Karpas-422 (cell line): ENCODE measurements around the gene CLEC2B. TPM values are rescaled to one million over a fixed set of nuclear protein-coding genes. Genes with fewer than 3 reads are reported as not detected.

ENCODE experiments used
- DNase-seq: peaks from one replicate; pipeline ENCODE4 v3.0.0-alpha.2; 2015
- H2AFZ ChIP-seq: fragments of 200-600 bp; sonication (generic); 2 replicates; pipeline ENCODE4 v1.6.1; 2014; ENCODE audit warnings: antibody characterized with exemption, low read length, mixed read lengths
- H3K27ac ChIP-seq: fragments of 200-600 bp; sonication (generic); 2 replicates; pipeline ENCODE4 v1.5.1; 2014; ENCODE audit warnings: mild to moderate bottlenecking, low read length, moderate library complexity
- H3K27me3 ChIP-seq: fragments of 200-600 bp; sonication (generic); 2 replicates; pipeline ENCODE4 v1.6.1; 2014; ENCODE audit warnings: low read length, mixed read lengths
- H3K36me3 ChIP-seq: fragments of 200-600 bp; sonication (generic); 2 replicates; pipeline ENCODE4 v1.6.1; 2014; ENCODE audit warnings: low read length, mixed read lengths; ENCODE audit not compliant: insufficient read depth
- H3K4me1 ChIP-seq: fragments of 200-600 bp; sonication (generic); 2 replicates; pipeline ENCODE4 v1.6.1; 2014; ENCODE audit warnings: mild to moderate bottlenecking, low read length, mixed read lengths
- H3K4me2 ChIP-seq: fragments of 200-600 bp; sonication (generic); 2 replicates; pipeline ENCODE4 v1.6.1; 2014; ENCODE audit warnings: low read length, low read depth, mild to moderate bottlenecking; ENCODE audit not compliant: poor library complexity, severe bottlenecking
- H3K4me3 ChIP-seq: fragments of 200-600 bp; sonication (generic); 2 replicates; pipeline ENCODE4 v1.5.1; 2014; ENCODE audit warnings: mild to moderate bottlenecking, antibody characterized with exemption, low read length, mixed read lengths
- H3K79me2 ChIP-seq: fragments of 200-600 bp; sonication (generic); 2 replicates; pipeline ENCODE4 v1.6.1; 2014; ENCODE audit warnings: mild to moderate bottlenecking, low read length, mixed read lengths
- H3K9ac ChIP-seq: fragments of 200-600 bp; sonication (generic); 2 replicates; pipeline ENCODE4 v1.6.0; 2014; ENCODE audit warnings: low read length
- H3K9me2 ChIP-seq: fragments of 200-600 bp; sonication (generic), shearing (Covaris generic); replicated peaks from 2 replicates; pipeline ENCODE4 v1.6.0; 2014; ENCODE audit warnings: mild to moderate bottlenecking, low read length, moderate library complexity; ENCODE audit not compliant: insufficient read depth
- H3K9me3 ChIP-seq: fragments of 300-700, 200-600 bp; sonication (generic); 2 replicates; pipeline ENCODE4 v1.6.1; 2014; ENCODE audit warnings: low read length, mixed read lengths
- H4K20me1 ChIP-seq: fragments of 200-600 bp; sonication (generic); 2 replicates; pipeline ENCODE4 v1.6.1; 2014; ENCODE audit warnings: mild to moderate bottlenecking, antibody characterized with exemption, low read length, low read depth; ENCODE audit not compliant: insufficient read depth
- total RNA-seq: library from RNA; depleted of rRNA; stranded (reverse); fragments of >200 nt; shearing (Covaris generic); gene quantifications from 2 replicates; pipeline ENCODE4 v1.2.3, GENCODE V29; 2014; ENCODE audit warnings: low replicate concordance

CLEC2B gene
- total RNA-seq, 1 experiment from 2014 or later: not detected

DNA sequence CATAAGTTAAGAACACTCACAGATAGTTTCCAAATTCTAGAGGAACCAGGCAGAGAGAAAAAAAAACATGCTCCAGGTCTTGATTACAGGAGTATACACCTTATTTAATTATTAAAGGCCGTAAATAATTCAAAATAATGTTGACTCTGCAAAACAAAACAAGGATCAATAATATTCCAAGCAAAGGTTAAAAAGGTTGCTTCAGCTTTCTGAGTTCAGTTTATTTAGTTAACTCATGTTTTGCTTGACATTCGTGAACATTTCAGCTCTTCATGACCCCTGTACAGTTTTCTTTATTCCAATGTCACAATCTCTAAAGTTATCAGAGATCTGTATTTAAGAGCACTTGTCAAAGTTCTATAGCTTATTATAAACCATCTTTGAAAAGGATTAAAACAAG, 31.8 kb upstream of the CLEC2B start:
- no peak overlapping the region for H3K27ac ChIP-seq
- H3K4me1 ChIP-seq: no peaks in the 10 kb centered on the region
- no peak overlapping the region for H3K4me2 ChIP-seq
- H3K9ac ChIP-seq: no peak overlapping the region
- H3K27me3 ChIP-seq: no peaks in the 10 kb centered on the region
- H3K9me2 ChIP-seq: no peaks in the 10 kb centered on the region
- no peaks in the 10 kb centered on the region for H4K20me1 ChIP-seq
- no peaks in the 10 kb centered on the region for H3K9me3 ChIP-seq
- H3K36me3 ChIP-seq: no peaks in the 10 kb centered on the region
- DNase-seq: no peak
- H3K79me2 ChIP-seq: no peaks in the 10 kb centered on the region
- H3K4me3 ChIP-seq: no peak overlapping the region
- H2AFZ ChIP-seq: no peak overlapping the region

DNA sequence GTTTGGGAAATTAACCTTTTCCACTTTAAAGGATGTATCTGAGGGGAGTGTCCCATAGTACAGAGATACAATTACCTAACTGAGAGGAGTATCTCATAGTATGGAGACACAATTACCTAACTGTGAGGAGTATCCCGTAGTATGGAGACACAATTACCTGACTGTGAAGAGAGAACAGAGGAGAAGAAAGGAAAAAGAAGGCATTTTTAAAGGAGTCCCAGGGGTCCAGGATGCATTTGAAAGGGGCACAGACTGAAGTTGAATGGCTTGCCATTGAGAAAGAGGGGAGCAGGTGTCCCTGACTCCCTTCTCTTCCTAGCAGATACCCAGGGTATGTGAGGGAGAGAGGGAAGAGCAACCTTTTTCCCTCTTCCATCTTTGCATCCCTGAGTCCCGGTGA, 30.1 kb upstream of the CLEC2B start:
- Histone ChIP-seq H3K9ac (no peak overlapping the region), H3K4me3 (no peak overlapping the region), H4K20me1 (no peaks in the 10 kb centered on the region), H3K9me3 (no peaks in the 10 kb centered on the region), H3K9me2 (no peaks in the 10 kb centered on the region), H3K4me1 (no peaks in the 10 kb centered on the region), H2AFZ (no peak overlapping the region), H3K36me3 (no peaks in the 10 kb centered on the region), H3K27me3 (no peaks in the 10 kb centered on the region), H3K27ac (no peak overlapping the region), H3K4me2 (no peak overlapping the region), H3K79me2 (no peaks in the 10 kb centered on the region)
- DNase-seq: no peak

DNA sequence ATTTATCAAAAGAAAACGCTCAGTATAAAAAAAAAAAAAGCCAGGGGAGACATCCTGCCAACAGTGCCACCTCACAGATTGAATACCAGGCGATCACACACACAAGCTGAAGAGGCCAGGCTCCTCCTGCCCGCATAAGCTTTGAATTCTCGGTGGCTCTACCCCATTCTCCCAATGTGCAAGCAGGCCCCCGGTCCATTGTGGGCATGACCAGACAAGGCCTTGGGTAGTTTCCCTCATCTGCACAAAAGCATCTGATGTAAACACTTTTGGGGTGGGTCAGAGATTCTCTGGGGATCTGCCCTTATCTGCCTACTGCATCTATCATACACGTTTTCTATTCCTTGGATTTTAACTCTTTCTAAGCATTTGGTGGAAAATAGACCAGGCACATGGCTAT, 28.4 kb upstream of the CLEC2B start:
- no peak overlapping the region for H3K4me2 ChIP-seq
- no peak for DNase-seq
- no peak overlapping the region for H2AFZ ChIP-seq
- H3K27me3 ChIP-seq: no peaks in the 10 kb centered on the region
- H3K9me3 ChIP-seq: no peaks in the 10 kb centered on the region
- no peak overlapping the region for H3K9ac ChIP-seq
- H3K36me3 ChIP-seq: no peaks in the 10 kb centered on the region
- no peaks in the 10 kb centered on the region for H4K20me1 ChIP-seq
- H3K4me3 ChIP-seq: no peak overlapping the region
- H3K79me2 ChIP-seq: no peaks in the 10 kb centered on the region
- H3K4me1 ChIP-seq: no peaks in the 10 kb centered on the region
- no peak overlapping the region for H3K27ac ChIP-seq
- H3K9me2 ChIP-seq: no peaks in the 10 kb centered on the region

GRCh38 chr12:9895215-9895971, 26.2 kb upstream of the CLEC2B start:
- H3K4me3 ChIP-seq: no peak overlapping the region
- H3K27ac ChIP-seq: no peak overlapping the region
- H2AFZ ChIP-seq: no peak overlapping the region
- no peak for DNase-seq
- H3K4me2 ChIP-seq: no peak overlapping the region
- no peaks in the 10 kb centered on the region for H3K9me3 ChIP-seq
- no peaks in the 10 kb centered on the region for H3K4me1 ChIP-seq
- H3K36me3 ChIP-seq: no peaks in the 10 kb centered on the region
- no peaks in the 10 kb centered on the region for H3K79me2 ChIP-seq
- no peaks in the 10 kb centered on the region for H4K20me1 ChIP-seq
- no peaks in the 10 kb centered on the region for H3K9me2 ChIP-seq
- H3K27me3 ChIP-seq: no peaks in the 10 kb centered on the region
- H3K9ac ChIP-seq: no peak overlapping the region

DNA sequence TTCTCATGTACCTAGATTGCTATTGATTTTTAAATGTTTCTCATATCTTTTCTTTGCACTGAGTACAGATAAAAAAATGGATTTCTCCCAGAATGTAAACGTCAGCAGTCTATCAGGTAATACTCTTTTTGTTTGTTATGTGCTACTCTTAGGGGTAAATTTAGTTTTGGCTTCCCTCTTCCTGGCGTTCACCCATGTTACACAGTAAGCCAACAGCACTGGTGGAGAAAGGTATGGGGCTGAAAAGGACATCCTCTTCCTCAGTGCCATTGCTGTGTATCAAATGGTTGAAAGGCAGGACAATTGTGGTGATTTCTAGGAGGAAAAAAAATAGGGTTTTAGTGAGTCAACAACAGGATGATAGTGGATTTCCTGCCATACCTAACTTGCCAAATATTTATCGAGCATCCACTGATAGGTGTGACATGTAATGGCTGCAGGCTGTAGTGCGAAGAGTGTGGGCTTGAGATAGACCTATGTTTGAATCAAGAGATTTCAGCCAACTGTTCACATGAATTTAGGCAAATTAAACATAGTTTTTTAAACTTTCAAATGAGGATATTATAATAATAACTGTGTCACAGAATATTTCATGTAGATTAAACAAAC, 19.6 kb upstream of the CLEC2B start:
- Histone ChIP-seq H3K4me2 (no peak overlapping the region), H3K9me3 (no peaks in the 10 kb centered on the region), H4K20me1 (no peaks in the 10 kb centered on the region), H3K9me2 (no peaks in the 10 kb centered on the region), H3K36me3 (no peaks in the 10 kb centered on the region), H3K27ac (no peak overlapping the region), H3K4me3 (no peak overlapping the region), H3K79me2 (no peaks in the 10 kb centered on the region), H2AFZ (no peak overlapping the region), H3K4me1 (no peaks in the 10 kb centered on the region), H3K27me3 (no peaks in the 10 kb centered on the region), H3K9ac (no peak overlapping the region)
- DNase-seq: no peak

DNA sequence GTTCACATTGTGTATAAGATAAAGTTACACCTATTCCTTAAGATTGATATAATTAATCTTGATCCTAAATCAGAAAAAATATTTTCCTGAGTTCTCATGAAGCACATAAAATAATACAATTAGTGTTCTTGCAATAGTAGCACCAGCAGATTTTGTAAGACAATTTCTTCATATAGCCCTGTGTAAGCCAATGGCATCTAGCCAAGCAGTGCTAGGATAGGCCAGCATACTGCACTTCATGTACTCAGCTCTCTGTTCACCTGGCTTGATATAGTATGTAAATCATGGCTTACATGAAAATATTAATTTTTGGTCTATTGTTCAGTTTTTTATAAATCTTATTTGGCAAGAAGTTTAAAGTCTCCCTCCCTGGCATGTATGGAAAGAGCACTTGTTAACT, 14.0 kb upstream of the CLEC2B start:
- Histone ChIP-seq H3K9me3 (no peaks in the 10 kb centered on the region), H3K4me2 (no peak overlapping the region), H3K27ac (no peak overlapping the region), H2AFZ (no peak overlapping the region), H3K79me2 (no peaks in the 10 kb centered on the region), H3K27me3 (no peaks in the 10 kb centered on the region), H4K20me1 (no peaks in the 10 kb centered on the region), H3K9ac (no peak overlapping the region), H3K36me3 (no peaks in the 10 kb centered on the region), H3K4me1 (no peaks in the 10 kb centered on the region), H3K9me2 (no peaks in the 10 kb centered on the region), H3K4me3 (no peak overlapping the region)
- DNase-seq: no peak

- Histone ChIP-seq H3K36me3 (no peaks in the 10 kb centered on the region), H2AFZ (no peak overlapping the region), H3K9me2 (no peaks in the 10 kb centered on the region), H3K4me1 (no peaks in the 10 kb centered on the region), H3K9ac (no peak overlapping the region), H3K4me2 (no peak overlapping the region), H3K27me3 (no peaks in the 10 kb centered on the region), H3K9me3 (no peaks in the 10 kb centered on the region), H3K79me2 (no peaks in the 10 kb centered on the region), H3K4me3 (no peak overlapping the region), H4K20me1 (no peaks in the 10 kb centered on the region), H3K27ac (no peak overlapping the region)
- DNase-seq: no peak
These were observed 12.8 kb upstream of the CLEC2B start for GRCh38 chr12:9881988-9882387.

- Histone ChIP-seq H3K4me3 (no peak within 1 kb of the TSS), H3K9me3 (no peaks in the 10 kb centered on the region), H3K4me2 (no peak within 1 kb of the TSS), H3K36me3 (no peaks in the 10 kb centered on the region), H3K9me2 (no peaks in the 10 kb centered on the region), H3K9ac (no peak within 1 kb of the TSS), H3K27ac (no peak within 1 kb of the TSS), H3K4me1 (no peaks in the 10 kb centered on the region), H3K27me3 (no peaks in the 10 kb centered on the region), H2AFZ (no peak within 1 kb of the TSS), H4K20me1 (no peaks in the 10 kb centered on the region), H3K79me2 (no peaks in the 10 kb centered on the region)
- DNase-seq: no peak
These were observed 12.1 kb upstream of the CLEC2B start, which contains the start of gene KLRF2 for GRCh38 chr12:9881246-9881645. Gene KLRF2, plus strand, starts transcription at chr12:9881489. Its CDS starts 107 bp downstream, at chr12:9881596.
